Hepatocyte (in vitro differentiated cells): ENCODE results near the gene FMNL3. TPM values are rescaled to one million over a fixed set of nuclear protein-coding genes. Genes with fewer than 3 reads are reported as not detected.

ENCODE experiments used
- DNase-seq: peaks from one replicate; pipeline ENCODE4 v3.0.0-alpha.2; 2016; ENCODE audit warnings: low spot score
- H2AFZ ChIP-seq: fragments of 200-600 bp; sonication (generic); 2 replicates; pipeline ENCODE4 v1.6.0; 2016; ENCODE audit warnings: antibody characterized with exemption, mild to moderate bottlenecking
- H3K27ac ChIP-seq: fragments of 200-600 bp; sonication (generic); 2 replicates; pipeline ENCODE4 v1.5.1; 2016; ENCODE audit warnings: mild to moderate bottlenecking
- H3K27me3 ChIP-seq: fragments of 200-600 bp; sonication (generic); 2 replicates; pipeline ENCODE4 v1.6.1; 2016
- H3K36me3 ChIP-seq: fragments of 200-600 bp; sonication (generic); replicated peaks from 2 replicates; pipeline ENCODE4 v1.5.1; 2016; ENCODE audit warnings: low read depth; ENCODE audit not compliant: insufficient read depth
- H3K4me1 ChIP-seq: fragments of 200-600 bp; sonication (generic); 2 replicates; pipeline ENCODE4 v1.5.1; 2016; ENCODE audit warnings: mild to moderate bottlenecking, moderate library complexity; ENCODE audit not compliant: insufficient read depth
- H3K4me2 ChIP-seq: fragments of 200-600 bp; sonication (generic); 2 replicates; pipeline ENCODE4 v1.6.0; 2016
- H3K4me3 ChIP-seq: fragments of 200-600 bp; sonication (generic); 2 replicates; pipeline ENCODE4 v1.5.1; 2016; ENCODE audit warnings: mild to moderate bottlenecking
- H3K79me2 ChIP-seq: fragments of 200-600 bp; sonication (generic); 2 replicates; pipeline ENCODE4 v1.6.0; 2017; ENCODE audit warnings: mild to moderate bottlenecking
- H3K9me2 ChIP-seq: fragments of 200-600 bp; sonication (generic); replicated peaks from 2 replicates; pipeline ENCODE4 v1.6.0; 2017; ENCODE audit warnings: mild to moderate bottlenecking; ENCODE audit not compliant: insufficient read depth
- H3K9me3 ChIP-seq: fragments of 200-600 bp; sonication (generic); 2 replicates; pipeline ENCODE4 v1.5.1; 2016; ENCODE audit warnings: low read depth, mild to moderate bottlenecking
- H4K20me1 ChIP-seq: fragments of 200-600 bp; sonication (generic); 2 replicates; pipeline ENCODE4 v1.6.0; 2016; ENCODE audit warnings: mild to moderate bottlenecking; ENCODE audit not compliant: insufficient read depth, poor library complexity, severe bottlenecking
- CTCF ChIP-seq: fragments of 200-600 bp; sonication (generic); IDR thresholded peaks from 2 replicates; pipeline ENCODE4 v1.5.1; 2016; ENCODE audit warnings: antibody characterized with exemption, mild to moderate bottlenecking; ENCODE audit not compliant: poor library complexity
- EZH2 ChIP-seq: fragments of 200-600 bp; sonication (generic); IDR thresholded peaks from 2 replicates; pipeline ENCODE4 v1.6.1; 2016; ENCODE audit warnings: antibody characterized with exemption, mild to moderate bottlenecking, borderline replicate concordance
- EZH2phosphoT487 ChIP-seq: fragments of 200-600 bp; sonication (generic); IDR thresholded peaks from one replicate; pipeline ENCODE4 v1.6.1; 2018; ENCODE audit warnings: antibody characterized with exemption, mild to moderate bottlenecking, low read depth, moderate library complexity; ENCODE audit not compliant: unreplicated experiment, severe bottlenecking
- WGBS: methylation state at CpG from one replicate; pipeline ENCODE4 v1.1.6; 2016; ENCODE audit warnings: low lambda C conversion rate; ENCODE audit errors: missing lambda C conversion rate; 5-methylcytosine and 5-hydroxymethylcytosine counted together
- polyA plus RNA-seq: library from polyadenylated mRNA; unstranded; fragments of >200 nt; fragmentation: Nextera tagmentation; extraction: Ambion mirVana; gene quantifications from 2 replicates; pipeline ENCODE4 v1.2.1, GENCODE V29; 2016
- total RNA-seq: library from RNA; depleted of rRNA; stranded (reverse); fragments of >200 nt; gene quantifications from 2 replicates; pipeline ENCODE4 v1.2.3, GENCODE V29; 2014

The FMNL3 gene
- total and polyA plus RNA-seq, 2 experiments from 2014 or later, result 5.8 to 8.3 TPM

- Histone ChIP-seq H3K9me2 (no peaks in the 10 kb centered on the region), H2AFZ (no peak overlapping the region), H3K9me3 (no peaks in the 10 kb centered on the region), H4K20me1 (no peaks in the 10 kb centered on the region), H3K36me3 (no peaks in the 10 kb centered on the region), H3K4me1 (peaks cover 4% of the 10 kb centered on the region), H3K79me2 (no peaks in the 10 kb centered on the region), H3K27me3 (no peaks in the 10 kb centered on the region), H3K4me2 (no peak overlapping the region), H3K4me3 (no peak overlapping the region), H3K27ac (peak overlapping the region; percentile 72)
- DNase-seq, result no peak
- no peak for TF ChIP-seq EZH2phosphoT487
- TF ChIP-seq EZH2, result no peak
- TF ChIP-seq CTCF, result no peak
- 95% methylated on average over 17 of the region's 17 CpGs for WGBS
Measured at GRCh38 chr12:49641748-49642369, 65.3 kb downstream of the FMNL3 start.

GRCh38 chr12:49636979-49637755 lies 70.0 kb downstream of the FMNL3 start:
- H3K4me3 ChIP-seq, result no peak overlapping the region
- H3K4me2 ChIP-seq, result peak overlapping the region; percentile 52
- no peaks in the 10 kb centered on the region for H3K27me3 ChIP-seq
- H3K27ac ChIP-seq, result peak overlapping the region; percentile 63
- H3K4me1 ChIP-seq, result peaks cover 4% of the 10 kb centered on the region
- H4K20me1 ChIP-seq, result no peaks in the 10 kb centered on the region
- H3K9me2 ChIP-seq, result no peaks in the 10 kb centered on the region
- no peaks in the 10 kb centered on the region for H3K79me2 ChIP-seq
- 26% methylated on average over 4 of the region's 9 CpGs for WGBS
- H2AFZ ChIP-seq, result no peak overlapping the region
- no peaks in the 10 kb centered on the region for H3K9me3 ChIP-seq
- peak; percentile 70 for TF ChIP-seq CTCF
- no peak for TF ChIP-seq EZH2
- peak; percentile 72 for DNase-seq
- no peaks in the 10 kb centered on the region for H3K36me3 ChIP-seq

GRCh38 chr12:49636574-49636973 lies 70.6 kb downstream of the FMNL3 start:
- H3K9me3 ChIP-seq, result no peaks in the 10 kb centered on the region
- H3K36me3 ChIP-seq, result no peaks in the 10 kb centered on the region
- H4K20me1 ChIP-seq, result no peaks in the 10 kb centered on the region
- peak overlapping the region; percentile 63 for H3K27ac ChIP-seq
- no peaks in the 10 kb centered on the region for H3K79me2 ChIP-seq
- no peak for DNase-seq
- no peak overlapping the region for H3K4me2 ChIP-seq
- H3K27me3 ChIP-seq, result no peaks in the 10 kb centered on the region
- H2AFZ ChIP-seq, result no peak overlapping the region
- WGBS, result 89% methylated on average over 13 of the region's 13 CpGs
- peaks cover 4% of the 10 kb centered on the region for H3K4me1 ChIP-seq
- TF ChIP-seq EZH2phosphoT487, result no peak
- TF ChIP-seq EZH2, result no peak
- TF ChIP-seq CTCF, result no peak
- no peaks in the 10 kb centered on the region for H3K9me2 ChIP-seq
- H3K4me3 ChIP-seq, result no peak overlapping the region
